ENCODE measurements around the gene CSMD2. TPM values are rescaled to one million over a fixed set of nuclear protein-coding genes. Genes with fewer than 3 reads are reported as not detected.

The CSMD2 gene
- total and polyA plus RNA-seq, 7 donors = under 0.01 to 0.83 (median 0.16) TPM

DNA sequence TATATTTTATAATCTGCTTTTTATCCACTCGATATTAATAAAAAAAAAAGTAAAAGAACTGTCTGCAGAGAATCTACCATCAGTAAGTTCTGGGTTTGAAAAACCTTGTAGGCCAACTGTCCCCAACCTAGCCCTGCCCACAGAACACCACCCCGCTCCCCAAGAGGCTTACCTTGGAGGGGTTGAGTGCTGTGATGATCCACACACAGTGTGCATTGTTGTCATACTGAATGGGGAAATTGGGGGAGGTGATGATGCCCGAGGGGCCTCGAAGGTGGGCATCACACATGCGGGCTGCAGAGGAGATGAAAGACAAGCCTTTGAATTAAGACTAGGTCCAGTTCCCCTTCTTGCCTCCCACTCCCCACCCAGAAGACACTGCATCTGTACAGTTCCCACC lies 354.5 kb downstream of the CSMD2 start:
- TF ChIP-seq POLR2A (IDR thresholded peaks at IDR 0.05) (no peak), POLR2AphosphoS5 (IDR thresholded peaks at IDR 0.05) (no peak), EP300 (IDR thresholded peaks at IDR 0.05) (no peak)
- TF ChIP-seq, protein P1, sequence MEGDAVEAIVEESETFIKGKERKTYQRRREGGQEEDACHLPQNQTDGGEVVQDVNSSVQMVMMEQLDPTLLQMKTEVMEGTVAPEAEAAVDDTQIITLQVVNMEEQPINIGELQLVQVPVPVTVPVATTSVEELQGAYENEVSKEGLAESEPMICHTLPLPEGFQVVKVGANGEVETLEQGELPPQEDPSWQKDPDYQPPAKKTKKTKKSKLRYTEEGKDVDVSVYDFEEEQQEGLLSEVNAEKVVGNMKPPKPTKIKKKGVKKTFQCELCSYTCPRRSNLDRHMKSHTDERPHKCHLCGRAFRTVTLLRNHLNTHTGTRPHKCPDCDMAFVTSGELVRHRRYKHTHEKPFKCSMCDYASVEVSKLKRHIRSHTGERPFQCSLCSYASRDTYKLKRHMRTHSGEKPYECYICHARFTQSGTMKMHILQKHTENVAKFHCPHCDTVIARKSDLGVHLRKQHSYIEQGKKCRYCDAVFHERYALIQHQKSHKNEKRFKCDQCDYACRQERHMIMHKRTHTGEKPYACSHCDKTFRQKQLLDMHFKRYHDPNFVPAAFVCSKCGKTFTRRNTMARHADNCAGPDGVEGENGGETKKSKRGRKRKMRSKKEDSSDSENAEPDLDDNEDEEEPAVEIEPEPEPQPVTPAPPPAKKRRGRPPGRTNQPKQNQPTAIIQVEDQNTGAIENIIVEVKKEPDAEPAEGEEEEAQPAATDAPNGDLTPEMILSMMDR (IDR thresholded peaks at IDR 0.05) = no peak
- Histone ChIP-seq H3K9me3 (peaks cover 0 to 5% (median 0%) of the 10 kb centered on the region in 4 donors), H3K36me3 (no peaks in the 10 kb centered on the region), H3K4me3 (no peak overlapping the region), H3K4me1 (no peaks in the 10 kb centered on the region), H3K27ac (no peak overlapping the region), H3K27me3 (no peaks in the 10 kb centered on the region)
- no peak for DNase-seq
- WGBS, 2 donors = 89 to 90% methylated on average over 5 of the region's 5 CpGs
- intact Hi-C loops (cut with DNase I) = no loop called here

DNA sequence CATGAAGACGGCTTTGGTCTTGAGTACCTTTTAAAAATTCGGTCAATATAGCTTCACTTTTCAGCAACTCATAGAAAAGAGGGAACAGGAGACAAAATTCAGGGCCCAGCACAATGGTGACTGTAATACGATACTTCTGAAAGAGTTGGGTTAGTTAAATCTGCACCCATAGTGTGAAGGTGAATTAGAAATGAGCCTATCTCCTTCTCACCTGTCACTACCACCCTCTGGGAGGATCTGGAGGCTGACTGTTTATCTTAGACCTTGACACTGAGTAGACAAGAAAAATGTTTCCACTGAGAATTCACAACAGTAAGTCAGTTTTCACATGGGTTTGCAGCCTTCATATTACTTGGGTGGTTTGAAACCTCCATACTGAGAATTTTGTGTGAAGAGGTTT lies 359.0 kb downstream of the CSMD2 start:
- no peaks in the 10 kb centered on the region for H3K4me1 ChIP-seq
- TF ChIP-seq POLR2A (IDR thresholded peaks at IDR 0.05) = no peak
- TF ChIP-seq, protein P1 (IDR thresholded peaks at IDR 0.05) = no peak
- no peak for TF ChIP-seq POLR2AphosphoS5 (IDR thresholded peaks at IDR 0.05)
- TF ChIP-seq EP300 (IDR thresholded peaks at IDR 0.05) = no peak
- intact Hi-C loops (cut with DNase I) = no loop called here
- peaks cover 0 to 5% (median 0%) of the 10 kb centered on the region in 4 donors for H3K9me3 ChIP-seq
- no peak for DNase-seq
- no peaks in the 10 kb centered on the region for H3K36me3 ChIP-seq
- H3K27me3 ChIP-seq = no peaks in the 10 kb centered on the region
- H3K4me3 ChIP-seq = no peak overlapping the region
- 80 to 86% methylated on average over 3 of the region's 3 CpGs for WGBS, 2 donors
- H3K27ac ChIP-seq = no peak overlapping the region

DNA sequence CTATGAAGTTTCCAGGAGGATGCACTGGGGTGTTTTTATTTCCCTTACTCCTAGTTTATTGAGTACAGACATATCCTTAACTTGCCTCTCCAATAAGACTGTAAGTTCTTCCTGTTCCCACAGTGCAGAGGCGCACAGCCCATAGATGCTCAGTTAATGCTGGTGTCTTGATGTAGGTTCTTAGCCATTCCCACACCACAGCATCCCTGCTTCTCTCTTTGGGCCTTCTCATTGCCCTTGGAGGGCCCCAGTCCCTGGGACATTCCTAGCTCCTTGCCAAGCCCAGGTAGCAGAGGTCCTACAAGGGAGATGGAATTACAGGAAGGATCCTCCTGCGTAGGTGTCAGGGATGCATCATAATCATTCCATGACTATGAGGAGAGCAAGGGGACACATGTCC lies 362.8 kb downstream of the CSMD2 start:
- intact Hi-C loops (cut with DNase I) = no loop called here
- Histone ChIP-seq H3K27ac (no peak overlapping the region), H3K27me3 (no peaks in the 10 kb centered on the region), H3K4me3 (no peak overlapping the region), H3K4me1 (no peaks in the 10 kb centered on the region), H3K36me3 (no peaks in the 10 kb centered on the region), H3K9me3 (no peaks in the 10 kb centered on the region)
- 92 to 95% methylated on average over 2 of the region's 2 CpGs for WGBS, 2 donors
- no peak for DNase-seq
- TF ChIP-seq POLR2AphosphoS5 (IDR thresholded peaks at IDR 0.05) (no peak), EP300 (IDR thresholded peaks at IDR 0.05) (no peak), POLR2A (IDR thresholded peaks at IDR 0.05) (no peak)
- TF ChIP-seq, protein P1 (IDR thresholded peaks at IDR 0.05) = no peak

DNA sequence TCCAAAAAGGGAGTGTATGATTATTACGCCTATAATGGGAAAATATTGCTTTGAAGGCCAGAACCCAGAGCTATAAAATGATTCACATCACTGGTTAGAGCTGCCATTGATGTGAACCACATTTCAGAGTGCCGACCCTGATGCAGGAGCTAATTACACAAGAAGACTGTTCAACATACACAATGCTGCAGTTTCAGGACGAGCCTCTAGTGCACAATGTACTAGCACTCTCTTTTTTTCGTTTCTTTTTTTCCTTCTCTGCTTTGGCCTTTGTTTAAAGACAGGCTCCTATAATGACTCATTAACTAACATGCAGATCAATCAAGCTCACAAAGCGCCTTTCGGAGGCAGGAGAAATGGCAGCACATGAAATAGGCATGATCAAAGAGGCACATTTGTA lies 367.2 kb downstream of the CSMD2 start:
- Histone ChIP-seq H3K9me3 (no peaks in the 10 kb centered on the region), H3K4me1 (no peaks in the 10 kb centered on the region), H3K27me3 (no peaks in the 10 kb centered on the region), H3K27ac (no peak overlapping the region), H3K4me3 (no peak overlapping the region), H3K36me3 (no peaks in the 10 kb centered on the region)
- 69 to 81% methylated on average over 6 of the region's 6 CpGs for WGBS, 2 donors
- TF ChIP-seq POLR2AphosphoS5 (IDR thresholded peaks at IDR 0.05) (no peak), EP300 (IDR thresholded peaks at IDR 0.05) (no peak), POLR2A (IDR thresholded peaks at IDR 0.05) (no peak)
- TF ChIP-seq, protein P1 (IDR thresholded peaks at IDR 0.05) = no peak
- DNase-seq = no peak
- intact Hi-C loops (cut with DNase I) = no loop called here

DNA sequence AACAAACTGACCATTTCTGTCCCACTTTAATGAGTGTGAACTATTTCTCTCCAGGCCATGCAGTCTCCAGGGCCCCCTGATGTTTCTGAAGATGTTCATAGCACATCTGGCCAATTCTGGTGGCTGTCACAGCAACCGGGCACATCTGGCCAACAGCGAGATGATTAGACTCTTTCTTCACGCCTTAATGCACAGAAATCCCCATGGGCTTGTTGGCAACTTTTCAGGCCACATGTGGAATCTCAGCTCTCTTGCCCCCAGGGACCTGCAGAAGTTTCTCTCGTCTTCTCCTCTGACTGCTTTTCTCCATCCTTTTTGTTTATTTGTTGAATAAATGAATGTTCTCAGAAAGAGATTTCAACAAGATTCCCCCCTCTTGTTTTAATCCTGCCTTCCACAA lies 372.4 kb downstream of the CSMD2 start:
- intact Hi-C loops (cut with DNase I) = no loop called here
- Histone ChIP-seq H3K36me3 (no peaks in the 10 kb centered on the region), H3K9me3 (no peaks in the 10 kb centered on the region), H3K4me3 (no peak overlapping the region), H3K27ac (no peak overlapping the region), H3K27me3 (no peaks in the 10 kb centered on the region), H3K4me1 (no peaks in the 10 kb centered on the region)
- WGBS, 2 donors = 67 to 75% methylated on average over 4 of the region's 4 CpGs
- no peak for TF ChIP-seq POLR2A (IDR thresholded peaks at IDR 0.05)
- no peak for TF ChIP-seq EP300 (IDR thresholded peaks at IDR 0.05)
- TF ChIP-seq POLR2AphosphoS5 (IDR thresholded peaks at IDR 0.05) = no peak
- TF ChIP-seq, protein P1 (IDR thresholded peaks at IDR 0.05) = no peak
- DNase-seq = no peak

Measured in sigmoid colon (tissue), 7 donors.